HEK293 (cell line): ENCODE measurements around the gene BCAN.

Experiments
- BCL11A ChIP-seq: fragments of 450-650 bp; formaldehyde crosslinking; IDR thresholded peaks from 2 replicates; pipeline ENCODE4 v1.5.1; 2016; ENCODE audit warnings: low read depth, missing biosample characterization, missing genetic modification characterization
- BCL11B ChIP-seq: fragments of 450-650 bp; formaldehyde crosslinking; IDR thresholded peaks from 2 replicates; pipeline ENCODE4 v1.5.1; 2016; ENCODE audit warnings: low read depth, missing biosample characterization, missing genetic modification characterization
- BCL6B ChIP-seq: fragments of 450-650 bp; formaldehyde crosslinking; IDR thresholded peaks from 2 replicates; pipeline ENCODE4 v1.5.1; 2017; ENCODE audit warnings: missing biosample characterization, missing genetic modification characterization
- CTCF ChIP-seq: fragments of 450-650 bp; formaldehyde crosslinking; IDR thresholded peaks from 2 replicates; pipeline ENCODE4 v1.5.1; 2016; ENCODE audit warnings: missing biosample characterization, missing genetic modification characterization
- GLIS2 ChIP-seq: fragments of 450-650 bp; formaldehyde crosslinking; IDR thresholded peaks from 2 replicates; pipeline ENCODE4 v1.5.1; 2016; ENCODE audit warnings: missing biosample characterization, missing genetic modification characterization
- HOXA7 ChIP-seq: sonication (generic); formaldehyde crosslinking; IDR thresholded peaks from 2 replicates; pipeline ENCODE4 v1.8.1; 2022; ENCODE audit warnings: missing genetic modification reagents, borderline replicate concordance
- PRDM10 ChIP-seq: fragments of 450-650 bp; formaldehyde crosslinking; IDR thresholded peaks from 2 replicates; pipeline ENCODE4 v1.5.1; 2016; ENCODE audit warnings: missing biosample characterization, missing genetic modification characterization
- PRDM2 ChIP-seq: fragments of 450-650 bp; formaldehyde crosslinking; IDR thresholded peaks from 2 replicates; pipeline ENCODE4 v1.5.1; 2016; ENCODE audit warnings: missing biosample characterization, missing genetic modification characterization, borderline replicate concordance
- SP3 ChIP-seq: fragments of 450-650 bp; formaldehyde crosslinking; IDR thresholded peaks from 2 replicates; pipeline ENCODE4 v1.5.1; 2016; ENCODE audit warnings: missing biosample characterization, missing genetic modification characterization
- SP7 ChIP-seq: fragments of 450-650 bp; formaldehyde crosslinking; IDR thresholded peaks from 2 replicates; pipeline ENCODE4 v1.5.1; 2016; ENCODE audit warnings: missing biosample characterization, missing genetic modification characterization
- ZBTB20 ChIP-seq: fragments of 450-650 bp; formaldehyde crosslinking; IDR thresholded peaks from 2 replicates; pipeline ENCODE4 v1.5.1; 2016; ENCODE audit warnings: missing biosample characterization, missing genetic modification characterization
- ZNF266 ChIP-seq: fragments of 450-650 bp; formaldehyde crosslinking; IDR thresholded peaks from 2 replicates; pipeline ENCODE4 v1.5.1; 2016; ENCODE audit warnings: missing biosample characterization, missing genetic modification characterization, low read depth
- ZNF423 ChIP-seq: fragments of 450-650 bp; formaldehyde crosslinking; IDR thresholded peaks from 2 replicates; pipeline ENCODE4 v1.5.1; 2016; ENCODE audit warnings: missing biosample characterization, missing genetic modification characterization
- ZNF426 ChIP-seq: fragments of 450-650 bp; formaldehyde crosslinking; IDR thresholded peaks from 2 replicates; pipeline ENCODE4 v1.5.1; 2017; ENCODE audit warnings: missing biosample characterization, missing genetic modification characterization, mild to moderate bottlenecking, inconsistent platforms, moderate library complexity
- ZNF510 ChIP-seq: fragments of 450-650 bp; formaldehyde crosslinking; IDR thresholded peaks from 2 replicates; pipeline ENCODE4 v1.5.1; 2018; ENCODE audit warnings: mild to moderate bottlenecking, missing genetic modification characterization, missing biosample characterization; ENCODE audit not compliant: insufficient replicate concordance
- ZNF571 ChIP-seq: fragments of 450-650 bp; formaldehyde crosslinking; IDR thresholded peaks from 2 replicates; pipeline ENCODE4 v1.5.0; 2017; ENCODE audit warnings: missing biosample characterization, missing genetic modification characterization
- ZNF626 ChIP-seq: fragments of 450-650 bp; sonication (Bioruptor Pico); formaldehyde crosslinking; IDR thresholded peaks from 2 replicates; pipeline ENCODE4 v1.5.1; 2018; ENCODE audit warnings: missing biosample characterization, missing genetic modification characterization, inconsistent platforms
- ZNF654 ChIP-seq: fragments of 450-650 bp; formaldehyde crosslinking; IDR thresholded peaks from 2 replicates; pipeline ENCODE4 v1.5.1; 2016; ENCODE audit warnings: low read depth, missing biosample characterization, missing genetic modification characterization
- ZNF664 ChIP-seq: fragments of 450-650 bp; formaldehyde crosslinking; IDR thresholded peaks from 2 replicates; pipeline ENCODE4 v1.5.1; 2016; ENCODE audit warnings: missing biosample characterization, missing genetic modification characterization
- ZNF747 ChIP-seq: fragments of 450-650 bp; formaldehyde crosslinking; IDR thresholded peaks from 2 replicates; pipeline ENCODE4 v1.5.1; 2016; ENCODE audit warnings: missing biosample characterization, missing genetic modification characterization
- ZSCAN4 ChIP-seq: fragments of 450-650 bp; formaldehyde crosslinking; IDR thresholded peaks from 2 replicates; pipeline ENCODE4 v1.5.1; 2017; ENCODE audit warnings: missing biosample characterization, missing genetic modification characterization
- TF ChIP-seq, protein P1 (sequence below): fragments of 450-650 bp; formaldehyde crosslinking; IDR thresholded peaks from 2 replicates; pipeline ENCODE4; 2016; ENCODE audit warnings: missing biosample characterization, missing genetic modification characterization
- TF ChIP-seq, protein P2 (sequence below): fragments of 450-650 bp; formaldehyde crosslinking; IDR thresholded peaks from 2 replicates; pipeline ENCODE4 v1.5.1; 2016; ENCODE audit warnings: missing biosample characterization, missing genetic modification characterization

The BCAN gene

GRCh38 chr1:156624814-156625435, 17.0 kb upstream of the BCAN start (continued):
- TF ChIP-seq ZNF510 (no peak), CTCF (tag by site-specific recombination) (no peak), HOXA7 (no peak), ZNF654 (tag by site-specific recombination) (no peak), BCL11B (tag by site-specific recombination) (no peak), GLIS2 (peak; percentile 93), ZBTB20 (tag by site-specific recombination) (0 out of 2 replicates have a peak, but pooled peaks have one; percentile 29), BCL6B (tag by site-specific recombination) (no peak), ZNF626 (tag by site-specific recombination) (no peak), ZNF747 (no peak), ZNF423 (tag by site-specific recombination) (peak; percentile 79), ZNF664 (tag by site-specific recombination) (no peak), ZNF571 (tag by site-specific recombination) (no peak), BCL11A (tag by site-specific recombination) (no peak), ZNF426 (no peak), SP3 (peak; percentile 43), SP7 (tag by site-specific recombination) (no peak), ZSCAN4 (no peak), ZNF266 (tag by site-specific recombination) (no peak), PRDM2 (tag by site-specific recombination) (no peak), PRDM10 (tag by site-specific recombination) (no peak)
- TF ChIP-seq, protein P1, sequence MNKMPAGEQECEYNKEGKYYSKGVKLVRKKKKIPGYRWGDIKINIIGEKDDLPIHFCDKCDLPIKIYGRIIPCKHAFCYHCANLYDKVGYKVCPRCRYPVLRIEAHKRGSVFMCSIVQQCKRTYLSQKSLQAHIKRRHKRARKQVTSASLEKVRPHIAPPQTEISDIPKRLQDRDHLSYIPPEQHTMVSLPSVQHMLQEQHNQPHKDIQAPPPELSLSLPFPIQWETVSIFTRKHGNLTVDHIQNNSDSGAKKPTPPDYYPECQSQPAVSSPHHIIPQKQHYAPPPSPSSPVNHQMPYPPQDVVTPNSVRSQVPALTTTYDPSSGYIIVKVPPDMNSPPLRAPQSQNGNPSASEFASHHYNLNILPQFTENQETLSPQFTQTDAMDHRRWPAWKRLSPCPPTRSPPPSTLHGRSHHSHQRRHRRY: no peak
- TF ChIP-seq, protein P2, sequence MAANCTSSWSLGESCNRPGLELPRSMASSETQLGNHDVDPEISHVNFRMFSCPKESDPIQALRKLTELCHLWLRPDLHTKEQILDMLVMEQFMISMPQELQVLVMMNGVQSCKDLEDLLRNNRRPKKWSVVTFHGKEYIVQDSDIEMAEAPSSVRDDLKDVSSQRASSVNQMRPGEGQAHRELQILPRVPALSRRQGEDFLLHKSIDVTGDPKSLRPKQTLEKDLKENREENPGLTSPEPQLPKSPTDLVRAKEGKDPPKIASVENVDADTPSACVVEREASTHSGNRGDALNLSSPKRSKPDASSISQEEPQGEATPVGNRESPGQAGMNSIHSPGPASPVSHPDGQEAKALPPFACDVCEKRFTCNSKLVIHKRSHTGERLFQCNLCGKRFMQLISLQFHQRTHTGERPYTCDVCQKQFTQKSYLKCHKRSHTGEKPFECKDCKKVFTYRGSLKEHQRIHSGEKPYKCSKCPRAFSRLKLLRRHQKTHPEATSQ (tag by site-specific recombination): 0 out of 2 replicates have a peak, but pooled peaks have one; percentile 49
